Mucosa of gallbladder (tissue), 1 donor: ENCODE results near the gene RPL10A. TPM values are rescaled to one million over a fixed set of nuclear protein-coding genes. Genes with fewer than 3 reads are reported as not detected.
A peak's percentile ranks its signal among the peaks of the same experiment; 100 is the strongest.

Source experiments
- DNase-seq: peaks from one replicate; pipeline ENCODE4 v3.0.0-alpha.2; 2020; ENCODE audit warnings: low spot score
- total RNA-seq: library from RNA; stranded (reverse); gene quantifications from one replicate; pipeline ENCODE4 v1.2.1, GENCODE V29; 2021
- donor health status: DM: no; HTN: no; CAD: no.

The RPL10A gene
- total RNA-seq, 1 donor from 2014 or later, result 921 TPM

GRCh38 chr6:35491558-35492257 is 23.5 kb downstream of the RPL10A start:
- no peak for DNase-seq

- DNase-seq, result no peak
These were observed 24.2 kb downstream of the RPL10A start for GRCh38 chr6:35492258-35492973.

- DNase-seq, result no peak
These were observed 24.7 kb downstream of the RPL10A start for GRCh38 chr6:35492974-35493284.

GRCh38 chr6:35493307-35493983 is 25.2 kb downstream of the RPL10A start:
- DNase-seq, result no peak

GRCh38 chr6:35494161-35494563 is 26.0 kb downstream of the RPL10A start:
- DNase-seq, result no peak

GRCh38 chr6:35495258-35496035 is 27.2 kb downstream of the RPL10A start:
- DNase-seq, result no peak

- no peak for DNase-seq
These were observed 28.0 kb downstream of the RPL10A start for GRCh38 chr6:35496036-35496840.

- DNase-seq, result peak; percentile 47
These were observed 28.8 kb downstream of the RPL10A start, which contains the start of gene TEAD3 for GRCh38 chr6:35496841-35497570. Gene TEAD3 (minus strand): TSS chr6:35497079.

GRCh38 chr6:35497571-35498421 is 29.6 kb downstream of the RPL10A start:
- DNase-seq, result peak; percentile 55

GRCh38 chr6:35498422-35499067 is 30.3 kb downstream of the RPL10A start:
- no peak for DNase-seq

GRCh38 chr6:35499372-35499771 is 31.2 kb downstream of the RPL10A start:
- no peak for DNase-seq

GRCh38 chr6:35500782-35501181 is 32.6 kb downstream of the RPL10A start:
- no peak for DNase-seq

- no peak for DNase-seq
These were observed 33.6 kb downstream of the RPL10A start for GRCh38 chr6:35501784-35502183.

GRCh38 chr6:35503534-35503933 is 35.3 kb downstream of the RPL10A start:
- no peak for DNase-seq

- DNase-seq, result no peak
These were observed 37.8 kb downstream of the RPL10A start for GRCh38 chr6:35505999-35506412.

GRCh38 chr6:35506536-35506935 is 38.3 kb downstream of the RPL10A start:
- DNase-seq, result no peak

- no peak for DNase-seq
These were observed 39.0 kb downstream of the RPL10A start for GRCh38 chr6:35507221-35507620.

- no peak for DNase-seq
These were observed 39.8 kb downstream of the RPL10A start for GRCh38 chr6:35508027-35508426.

- no peak for DNase-seq
These were observed 40.3 kb downstream of the RPL10A start for GRCh38 chr6:35508542-35508941.
